ENCODE results near the gene GPR180. TPM values are rescaled to one million over a fixed set of nuclear protein-coding genes. Genes with fewer than 3 reads are reported as not detected.

Gene GPR180
- total and polyA plus RNA-seq, 2 of the 13 experiments (the other 11 are each of a cell fraction or from before 2014, with no cell fraction given) = not detected

DNA sequence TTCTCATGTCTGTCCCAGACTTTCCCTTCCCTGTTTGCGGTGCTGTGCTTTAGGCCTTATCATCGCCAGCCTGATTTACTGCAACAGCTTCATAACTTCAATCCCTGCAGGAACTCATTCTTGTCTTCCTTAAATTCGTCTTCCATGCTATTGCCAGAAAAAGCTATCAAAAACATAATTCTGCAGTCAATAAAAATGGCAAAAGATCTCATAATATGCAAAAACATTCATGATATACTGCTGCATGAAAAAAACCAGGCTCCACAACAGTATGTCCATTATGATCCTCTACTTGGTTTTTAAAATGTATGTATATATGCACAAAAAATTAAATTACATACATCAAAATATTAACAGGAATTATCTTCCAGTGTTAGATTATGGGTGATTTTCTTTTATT is 34.1 kb upstream of the GPR180 start (continued):
- TF ChIP-seq, protein P1, sequence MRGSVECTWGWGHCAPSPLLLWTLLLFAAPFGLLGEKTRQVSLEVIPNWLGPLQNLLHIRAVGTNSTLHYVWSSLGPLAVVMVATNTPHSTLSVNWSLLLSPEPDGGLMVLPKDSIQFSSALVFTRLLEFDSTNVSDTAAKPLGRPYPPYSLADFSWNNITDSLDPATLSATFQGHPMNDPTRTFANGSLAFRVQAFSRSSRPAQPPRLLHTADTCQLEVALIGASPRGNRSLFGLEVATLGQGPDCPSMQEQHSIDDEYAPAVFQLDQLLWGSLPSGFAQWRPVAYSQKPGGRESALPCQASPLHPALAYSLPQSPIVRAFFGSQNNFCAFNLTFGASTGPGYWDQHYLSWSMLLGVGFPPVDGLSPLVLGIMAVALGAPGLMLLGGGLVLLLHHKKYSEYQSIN (CRISPR knock-in tag; IDR thresholded peaks at IDR 0.05; ENCODE audit: borderline replicate concordance) = no peak
- TF ChIP-seq ZNF34 (CRISPR knock-in tag; IDR thresholded peaks at IDR 0.05; ENCODE audit: borderline replicate concordance) = no peak
- TF ChIP-seq, protein P2, sequence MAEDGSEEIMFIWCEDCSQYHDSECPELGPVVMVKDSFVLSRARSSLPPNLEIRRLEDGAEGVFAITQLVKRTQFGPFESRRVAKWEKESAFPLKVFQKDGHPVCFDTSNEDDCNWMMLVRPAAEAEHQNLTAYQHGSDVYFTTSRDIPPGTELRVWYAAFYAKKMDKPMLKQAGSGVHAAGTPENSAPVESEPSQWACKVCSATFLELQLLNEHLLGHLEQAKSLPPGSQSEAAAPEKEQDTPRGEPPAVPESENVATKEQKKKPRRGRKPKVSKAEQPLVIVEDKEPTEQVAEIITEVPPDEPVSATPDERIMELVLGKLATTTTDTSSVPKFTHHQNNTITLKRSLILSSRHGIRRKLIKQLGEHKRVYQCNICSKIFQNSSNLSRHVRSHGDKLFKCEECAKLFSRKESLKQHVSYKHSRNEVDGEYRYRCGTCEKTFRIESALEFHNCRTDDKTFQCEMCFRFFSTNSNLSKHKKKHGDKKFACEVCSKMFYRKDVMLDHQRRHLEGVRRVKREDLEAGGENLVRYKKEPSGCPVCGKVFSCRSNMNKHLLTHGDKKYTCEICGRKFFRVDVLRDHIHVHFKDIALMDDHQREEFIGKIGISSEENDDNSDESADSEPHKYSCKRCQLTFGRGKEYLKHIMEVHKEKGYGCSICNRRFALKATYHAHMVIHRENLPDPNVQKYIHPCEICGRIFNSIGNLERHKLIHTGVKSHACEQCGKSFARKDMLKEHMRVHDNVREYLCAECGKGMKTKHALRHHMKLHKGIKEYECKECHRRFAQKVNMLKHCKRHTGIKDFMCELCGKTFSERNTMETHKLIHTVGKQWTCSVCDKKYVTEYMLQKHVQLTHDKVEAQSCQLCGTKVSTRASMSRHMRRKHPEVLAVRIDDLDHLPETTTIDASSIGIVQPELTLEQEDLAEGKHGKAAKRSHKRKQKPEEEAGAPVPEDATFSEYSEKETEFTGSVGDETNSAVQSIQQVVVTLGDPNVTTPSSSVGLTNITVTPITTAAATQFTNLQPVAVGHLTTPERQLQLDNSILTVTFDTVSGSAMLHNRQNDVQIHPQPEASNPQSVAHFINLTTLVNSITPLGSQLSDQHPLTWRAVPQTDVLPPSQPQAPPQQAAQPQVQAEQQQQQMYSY (CRISPR knock-in tag; IDR thresholded peaks at IDR 0.05) = no peak
- TF ChIP-seq ZNF557 (CRISPR knock-in tag; IDR thresholded peaks at IDR 0.05) = no peak
- TF ChIP-seq ISX (CRISPR knock-in tag; conservative IDR thresholded peaks at IDR 0.05) = no peak
- TF ChIP-seq, protein P3, sequence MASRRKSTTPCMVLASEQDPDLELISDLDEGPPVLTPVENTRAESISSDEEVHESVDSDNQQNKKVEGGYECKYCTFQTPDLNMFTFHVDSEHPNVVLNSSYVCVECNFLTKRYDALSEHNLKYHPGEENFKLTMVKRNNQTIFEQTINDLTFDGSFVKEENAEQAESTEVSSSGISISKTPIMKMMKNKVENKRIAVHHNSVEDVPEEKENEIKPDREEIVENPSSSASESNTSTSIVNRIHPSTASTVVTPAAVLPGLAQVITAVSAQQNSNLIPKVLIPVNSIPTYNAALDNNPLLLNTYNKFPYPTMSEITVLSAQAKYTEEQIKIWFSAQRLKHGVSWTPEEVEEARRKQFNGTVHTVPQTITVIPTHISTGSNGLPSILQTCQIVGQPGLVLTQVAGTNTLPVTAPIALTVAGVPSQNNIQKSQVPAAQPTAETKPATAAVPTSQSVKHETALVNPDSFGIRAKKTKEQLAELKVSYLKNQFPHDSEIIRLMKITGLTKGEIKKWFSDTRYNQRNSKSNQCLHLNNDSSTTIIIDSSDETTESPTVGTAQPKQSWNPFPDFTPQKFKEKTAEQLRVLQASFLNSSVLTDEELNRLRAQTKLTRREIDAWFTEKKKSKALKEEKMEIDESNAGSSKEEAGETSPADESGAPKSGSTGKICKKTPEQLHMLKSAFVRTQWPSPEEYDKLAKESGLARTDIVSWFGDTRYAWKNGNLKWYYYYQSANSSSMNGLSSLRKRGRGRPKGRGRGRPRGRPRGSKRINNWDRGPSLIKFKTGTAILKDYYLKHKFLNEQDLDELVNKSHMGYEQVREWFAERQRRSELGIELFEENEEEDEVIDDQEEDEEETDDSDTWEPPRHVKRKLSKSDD (CRISPR knock-in tag; IDR thresholded peaks at IDR 0.05; ENCODE audit: low read depth) = no peak
- TF ChIP-seq FOXC1 (CRISPR knock-in tag; IDR thresholded peaks at IDR 0.05; ENCODE audit: borderline replicate concordance) = no peak
- TF ChIP-seq FOSL2 (CRISPR knock-in tag; IDR thresholded peaks at IDR 0.05) = no peak
- TF ChIP-seq ATM (IDR thresholded peaks at IDR 0.05; ENCODE audit: borderline replicate concordance) = no peak
- TF ChIP-seq ZFP36L2 (CRISPR knock-in tag; IDR thresholded peaks at IDR 0.05) = no peak
